HCT116 (cell line): Measurements from ENCODE around the gene MYDGF.

Experiments
- CBX3 ChIP-seq: IDR thresholded peaks from 2 replicates; pipeline ENCODE4 v1.6.1; 2012; ENCODE audit warnings: low read depth
- ELF1 ChIP-seq: IDR thresholded peaks from 2 replicates; pipeline ENCODE4 v1.6.1; 2012; ENCODE audit warnings: low read depth, borderline replicate concordance
- POLR2A ChIP-seq: IDR thresholded peaks from 2 replicates; pipeline ENCODE4 v1.7.0; 2011; ENCODE audit warnings: borderline replicate concordance; ENCODE audit not compliant: insufficient read depth, insufficient read length; ENCODE audit errors: extremely low read depth
- POLR2AphosphoS5 ChIP-seq: IDR thresholded peaks from 2 replicates; pipeline ENCODE4 v1.6.1; 2011; ENCODE audit warnings: mild to moderate bottlenecking, low read depth, low read length, moderate library complexity
- REST ChIP-seq: IDR thresholded peaks from 2 replicates; pipeline ENCODE4 v1.6.1; 2012; ENCODE audit warnings: low read depth
- SIN3A ChIP-seq: IDR thresholded peaks from 2 replicates; pipeline ENCODE4 v1.6.1; 2012; ENCODE audit warnings: low read depth
- TF ChIP-seq, protein P1 (sequence below), 3 experiments: fragments of 200-600 bp in 1 of 3; sonication (generic) in 1 of 3; IDR thresholded peaks in 2 of 3; conservative IDR thresholded peaks in 1 of 3; 2 replicates each; pipeline ENCODE4 v1.5.1; 2012 to 2017; ENCODE audit warnings: low read depth in 2 of 3, low read length in 2 of 3, antibody characterized with exemption in 1 of 3, borderline replicate concordance in 1 of 3, control low read depth in 1 of 3, mild to moderate bottlenecking in 1 of 3, mixed read lengths in 1 of 3, mixed run types in 1 of 3, moderate library complexity in 1 of 3; ENCODE audit not compliant: insufficient read depth in 1 of 3
- TF ChIP-seq, protein P2 (sequence below): IDR thresholded peaks from 2 replicates; pipeline ENCODE4 v1.6.1; 2012

DNA sequence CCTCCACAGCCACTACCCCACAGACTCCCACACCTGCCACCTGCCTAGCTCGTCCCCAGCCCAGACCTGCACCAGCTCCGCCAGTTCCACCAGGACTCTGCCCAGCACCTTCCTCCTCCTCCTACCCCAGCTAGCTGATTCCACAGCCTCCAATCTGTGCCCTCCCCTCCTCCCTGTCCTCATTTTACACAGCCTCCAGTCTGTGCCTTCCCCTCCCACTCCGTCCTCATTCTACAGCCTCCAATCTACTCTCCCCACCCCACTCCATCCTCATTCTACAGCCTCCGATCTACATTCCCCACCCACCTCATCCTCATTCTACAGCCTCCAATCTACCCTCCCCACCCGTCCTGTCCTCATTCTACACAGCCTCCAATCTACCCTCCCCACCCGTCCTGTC, 7.3 kb downstream of the MYDGF start:
- TF ChIP-seq, protein P1, sequence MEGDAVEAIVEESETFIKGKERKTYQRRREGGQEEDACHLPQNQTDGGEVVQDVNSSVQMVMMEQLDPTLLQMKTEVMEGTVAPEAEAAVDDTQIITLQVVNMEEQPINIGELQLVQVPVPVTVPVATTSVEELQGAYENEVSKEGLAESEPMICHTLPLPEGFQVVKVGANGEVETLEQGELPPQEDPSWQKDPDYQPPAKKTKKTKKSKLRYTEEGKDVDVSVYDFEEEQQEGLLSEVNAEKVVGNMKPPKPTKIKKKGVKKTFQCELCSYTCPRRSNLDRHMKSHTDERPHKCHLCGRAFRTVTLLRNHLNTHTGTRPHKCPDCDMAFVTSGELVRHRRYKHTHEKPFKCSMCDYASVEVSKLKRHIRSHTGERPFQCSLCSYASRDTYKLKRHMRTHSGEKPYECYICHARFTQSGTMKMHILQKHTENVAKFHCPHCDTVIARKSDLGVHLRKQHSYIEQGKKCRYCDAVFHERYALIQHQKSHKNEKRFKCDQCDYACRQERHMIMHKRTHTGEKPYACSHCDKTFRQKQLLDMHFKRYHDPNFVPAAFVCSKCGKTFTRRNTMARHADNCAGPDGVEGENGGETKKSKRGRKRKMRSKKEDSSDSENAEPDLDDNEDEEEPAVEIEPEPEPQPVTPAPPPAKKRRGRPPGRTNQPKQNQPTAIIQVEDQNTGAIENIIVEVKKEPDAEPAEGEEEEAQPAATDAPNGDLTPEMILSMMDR (IDR thresholded peaks at IDR 0.05 in 2 of 3, conservative IDR thresholded peaks at IDR 0.05 in 1 of 3; ENCODE audit: borderline replicate concordance in 1 of 3, insufficient read depth in 1 of 3, low read depth in 2 of 3, low read length in 2 of 3): no peak
- TF ChIP-seq SIN3A (no peak), REST (no peak), ELF1 (no peak), POLR2A (no peak), CBX3 (no peak), POLR2AphosphoS5 (no peak)
- TF ChIP-seq, protein P2, sequence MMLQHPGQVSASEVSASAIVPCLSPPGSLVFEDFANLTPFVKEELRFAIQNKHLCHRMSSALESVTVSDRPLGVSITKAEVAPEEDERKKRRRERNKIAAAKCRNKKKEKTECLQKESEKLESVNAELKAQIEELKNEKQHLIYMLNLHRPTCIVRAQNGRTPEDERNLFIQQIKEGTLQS: no peak
